ENCODE measurements around the gene RAB7A. TPM values are rescaled to one million over a fixed set of nuclear protein-coding genes. Genes with fewer than 3 reads are reported as not detected.

Gene RAB7A
- total and polyA plus RNA-seq, 10 of the 15 experiments (the other 5 are each of a cell fraction or from before 2014, with no cell fraction given), result 40.3 to 212 (median 160) TPM

DNA sequence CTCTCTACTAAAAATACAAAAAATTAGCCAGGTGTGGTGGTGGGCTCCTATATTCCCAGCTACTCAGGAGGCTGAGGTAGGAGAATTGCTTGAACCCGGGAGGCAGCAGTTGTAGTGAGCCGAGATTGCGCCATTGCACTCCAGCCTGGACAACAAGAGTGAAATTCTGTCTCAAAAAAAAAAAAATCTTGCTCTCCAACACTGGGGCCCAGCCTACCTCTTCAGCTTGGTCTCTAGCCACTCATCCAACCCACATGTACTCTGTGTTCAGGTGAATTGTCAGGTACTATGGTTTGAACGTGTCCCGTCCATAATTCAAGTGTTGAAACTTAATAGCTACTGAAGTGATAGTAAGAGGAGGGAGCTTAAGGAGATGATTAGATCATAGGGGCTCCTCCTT is 22.4 kb upstream of the RAB7A start:
- FAIRE-seq (no peak), DNase-seq (ENCODE audit: low read depth, low spot score) (no peak), ATAC-seq (no peak)
- intact Hi-C loops (cut with micrococcal nuclease; ENCODE audit: unreplicated experiment), result no loop called here
- ChIA-PET RAD21 (ENCODE audit: unreplicated experiment) (interaction anchor here (1.3 kb wide), 1 partner anchor 23 kb away, joined by 3 read pairs; no protein-coding TSS in a partner anchor), CTCF (interaction anchor here (0.6 to 1.1 kb wide), 2 partner anchors 59 to 86 kb away, joined by 3 to 5 read pairs; no protein-coding TSS in a partner anchor), SMC1A (ENCODE audit: uncharacterized antibody, unreplicated experiment) (interaction anchor here (1.0 kb wide), 1 partner anchor 11 kb away, joined by 3 read pairs; no protein-coding TSS in a partner anchor), POLR2A (interaction anchor here (0.5 kb wide), 2 partner anchors 19 to 31 kb away, joined by 3 read pairs; no protein-coding TSS in a partner anchor)
- in situ Hi-C loops (cut with MboI), result no loop called here
- Histone ChIP-seq H4K20me1 (ENCODE audit: control insufficient read depth, insufficient read depth) (no peaks in the 10 kb centered on the region), H3K9ac (ENCODE audit: control insufficient read depth, insufficient read depth, low read length) (no peak overlapping the region), H3K27ac (ENCODE audit: control insufficient read depth, insufficient read depth) (no peak overlapping the region), H3K4me1 (ENCODE audit: control insufficient read depth, insufficient read depth, low read length) (no peaks in the 10 kb centered on the region), H2AFZ (ENCODE audit: control insufficient read depth, low read depth, low read length) (no peak overlapping the region), H3K4me3 (no peak overlapping the region), H3K27me3 (replicated peaks in 1 of 2; ENCODE audit: control insufficient read depth in 2 of 2, insufficient read depth in 2 of 2, low read length in 1 of 2) (0 out of 4 replicates have a peak, but pooled peaks cover 0 to 1% of the 10 kb centered on the region in 2 experiments), H3K79me2 (ENCODE audit: control insufficient read depth, insufficient read depth, low read length) (no peaks in the 10 kb centered on the region), H3K9me3 (replicated peaks; ENCODE audit: control insufficient read depth, insufficient read depth, low read length) (no peaks in the 10 kb centered on the region), H3K4me2 (ENCODE audit: control insufficient read depth, insufficient read depth) (no peak overlapping the region), H3K36me3 (ENCODE audit: control insufficient read depth in 2 of 2, insufficient read depth in 2 of 2, low read length in 1 of 2) (no peaks in the 10 kb centered on the region)
- BruUV-seq (replicated peaks), result no TSS peak
- WGBS (ENCODE audit: insufficient coverage, insufficient replicate concordance, low lambda C conversion rate, missing lambda C conversion rate), result 88% methylated on average over 5 of the region's 5 CpGs
- TF ChIP-seq CHD2 (IDR thresholded peaks at IDR 0.05; ENCODE audit: borderline replicate concordance, low read depth, low read length) (no peak), ZNF274 (IDR thresholded peaks at IDR 0.05; ENCODE audit: insufficient read depth, insufficient read length) (no peak), SIX5 (IDR thresholded peaks at IDR 0.05; ENCODE audit: low read depth, low read length, severe bottlenecking) (no peak), NKRF (conservative IDR thresholded peaks at IDR 0.05) (no peak), KAT2A (conservative IDR thresholded peaks at IDR 0.05; ENCODE audit: control insufficient read depth, low read depth, low read length) (no peak), ZNF384 (IDR thresholded peaks at IDR 0.05; ENCODE audit: borderline replicate concordance, low read depth, low read length) (no peak), CEBPB (IDR thresholded peaks at IDR 0.05; ENCODE audit: borderline replicate concordance in 1 of 2, low read depth in 2 of 2, low read length in 2 of 2) (no peak), CEBPZ (IDR thresholded peaks at IDR 0.05; ENCODE audit: low read depth, low read length) (no peak), DPF2 (IDR thresholded peaks at IDR 0.05) (no peak), CBFB (IDR thresholded peaks at IDR 0.05; ENCODE audit: low read depth) (no peak), ZNF592 (IDR thresholded peaks at IDR 0.05) (no peak), PML (IDR thresholded peaks at IDR 0.05; ENCODE audit: low read length) (no peak), ZSCAN29 (IDR thresholded peaks at IDR 0.05) (no peak)
- TF ChIP-seq, protein P1, sequence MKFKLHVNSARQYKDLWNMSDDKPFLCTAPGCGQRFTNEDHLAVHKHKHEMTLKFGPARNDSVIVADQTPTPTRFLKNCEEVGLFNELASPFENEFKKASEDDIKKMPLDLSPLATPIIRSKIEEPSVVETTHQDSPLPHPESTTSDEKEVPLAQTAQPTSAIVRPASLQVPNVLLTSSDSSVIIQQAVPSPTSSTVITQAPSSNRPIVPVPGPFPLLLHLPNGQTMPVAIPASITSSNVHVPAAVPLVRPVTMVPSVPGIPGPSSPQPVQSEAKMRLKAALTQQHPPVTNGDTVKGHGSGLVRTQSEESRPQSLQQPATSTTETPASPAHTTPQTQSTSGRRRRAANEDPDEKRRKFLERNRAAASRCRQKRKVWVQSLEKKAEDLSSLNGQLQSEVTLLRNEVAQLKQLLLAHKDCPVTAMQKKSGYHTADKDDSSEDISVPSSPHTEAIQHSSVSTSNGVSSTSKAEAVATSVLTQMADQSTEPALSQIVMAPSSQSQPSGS (IDR thresholded peaks at IDR 0.05; ENCODE audit: low read length), result no peak

All from GM12878 (cell line).